HG03025 (cell line): ENCODE measurements around the gene DHX8.

Experiments
- ATAC-seq: cut with Tn5 transposase; IDR thresholded peaks from one replicate; pipeline ENCODE4 v1.9.1; 2021; ENCODE audit warnings: mild to moderate bottlenecking, moderate library complexity; ENCODE audit not compliant: unreplicated experiment, low FRiP score

The DHX8 gene

DNA sequence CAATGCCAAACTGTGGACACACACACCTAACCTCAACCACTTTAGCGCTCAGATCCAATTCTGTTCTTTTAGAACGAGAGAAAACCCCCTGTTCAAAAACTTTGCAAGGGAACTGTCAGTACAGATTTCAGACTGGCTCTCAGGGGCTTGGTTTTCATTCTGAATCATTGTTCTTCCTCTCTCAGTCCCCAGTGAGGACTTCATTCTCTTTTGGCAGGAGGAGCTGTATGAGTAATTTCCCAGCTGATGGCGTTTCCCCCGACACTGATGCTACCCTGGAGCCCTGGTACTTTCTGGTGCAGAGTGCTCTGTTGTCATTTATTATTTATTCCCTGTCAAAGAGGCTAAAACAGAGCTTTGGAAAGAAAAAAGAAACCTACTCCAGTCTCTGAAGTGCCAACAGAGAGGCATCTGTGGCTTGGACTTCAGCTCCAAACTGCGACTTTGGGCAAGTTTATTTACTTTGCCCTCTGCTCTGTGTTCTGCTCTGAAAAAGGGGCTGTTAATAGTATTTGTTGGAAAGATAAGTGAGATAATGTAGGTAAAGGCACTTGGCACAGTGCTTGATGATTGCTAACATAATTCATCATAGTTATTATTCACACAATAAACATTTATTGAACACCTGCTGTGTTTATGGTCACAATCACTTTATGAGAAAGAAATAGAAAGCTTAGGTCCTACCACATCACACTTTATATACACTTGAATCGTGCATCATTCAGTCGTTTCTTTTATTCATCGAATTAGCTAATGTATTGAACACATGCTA is 34.0 kb downstream of the DHX8 start:
- ATAC-seq = no peak

DNA sequence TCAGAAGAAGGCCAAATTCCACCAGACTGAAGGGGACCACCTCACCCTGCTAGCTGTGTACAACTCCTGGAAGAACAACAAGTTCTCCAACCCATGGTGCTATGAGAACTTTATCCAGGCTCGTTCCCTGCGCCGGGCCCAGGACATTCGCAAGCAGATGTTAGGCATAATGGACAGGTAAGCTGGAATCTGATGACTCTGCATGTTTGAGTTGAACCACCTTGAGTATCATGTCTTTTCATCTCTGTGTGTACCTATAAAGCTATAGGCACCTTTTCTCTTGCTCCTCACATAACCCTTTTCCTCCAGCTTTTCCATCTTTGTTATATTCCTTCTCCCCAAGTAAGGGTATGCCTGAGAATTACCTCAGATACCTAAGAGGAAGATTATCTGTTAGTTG is 37.6 kb downstream of the DHX8 start:
- no peak for ATAC-seq

DNA sequence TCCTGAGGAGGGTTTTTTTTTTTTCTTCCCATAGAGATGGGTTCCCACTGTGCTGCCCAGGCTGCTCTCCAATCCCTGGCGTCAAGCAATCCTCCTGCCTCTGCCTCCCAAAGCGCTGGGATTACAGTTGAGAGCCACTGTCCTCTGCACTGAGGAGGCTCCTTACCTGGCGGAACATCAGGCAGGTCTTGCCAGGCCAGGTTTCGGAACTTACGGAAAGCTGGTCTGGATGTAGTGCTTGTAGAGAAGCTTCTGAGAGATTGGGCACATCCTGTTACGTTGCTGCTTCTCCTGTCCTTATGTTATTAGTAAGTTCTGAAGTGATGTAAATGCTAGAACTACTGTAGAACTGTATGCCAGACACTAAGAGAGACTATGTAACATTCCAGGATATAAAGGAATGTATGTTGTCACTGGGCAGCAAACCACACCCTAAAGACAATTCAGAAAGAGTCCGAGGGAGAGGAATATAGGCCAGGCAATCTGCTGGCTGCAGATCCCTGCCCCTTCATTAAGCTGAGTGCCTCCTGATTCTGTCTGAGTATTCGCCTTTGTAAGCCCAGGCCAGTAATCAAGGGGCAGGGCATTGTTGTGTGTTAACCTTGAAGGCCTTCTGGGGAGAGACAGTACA is 41.3 kb downstream of the DHX8 start:
- ATAC-seq = no peak

DNA sequence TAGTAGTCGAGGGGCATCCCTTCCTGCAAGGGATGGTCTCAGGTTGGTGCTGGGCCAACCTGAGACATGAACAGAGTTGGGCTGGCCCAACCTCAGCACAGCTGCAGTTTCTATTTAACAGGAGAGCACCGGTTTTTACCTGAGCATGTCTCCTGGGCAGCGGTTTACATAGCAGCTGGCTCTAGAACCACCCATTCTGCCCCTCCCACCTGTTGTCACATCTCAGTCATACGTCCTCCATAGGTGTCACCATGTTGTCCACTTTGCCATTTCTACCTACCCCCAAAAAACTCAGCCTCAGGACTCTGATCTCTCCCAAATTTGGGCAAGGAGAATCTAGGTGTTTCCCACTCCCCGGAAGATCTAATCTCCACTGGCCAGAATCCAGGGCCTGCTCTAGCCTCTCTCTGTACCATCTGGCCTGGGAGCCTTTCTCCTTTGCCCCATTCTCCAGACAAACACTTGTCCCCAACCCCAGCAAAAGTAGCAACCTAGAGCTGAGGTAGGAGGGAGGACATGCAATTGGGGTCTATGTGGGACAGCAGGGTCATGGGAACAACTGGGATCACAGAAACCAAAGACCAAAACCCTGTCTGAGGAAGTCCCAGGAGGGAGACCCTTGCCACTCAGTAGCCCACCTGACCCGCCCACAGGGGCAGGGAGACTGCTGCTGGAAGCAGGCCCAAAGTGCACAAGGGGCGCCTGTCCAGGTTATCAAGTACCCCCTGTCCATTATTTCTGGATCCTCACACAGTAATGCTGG is 43.3 kb downstream of the DHX8 start:
- ATAC-seq = no peak

DNA sequence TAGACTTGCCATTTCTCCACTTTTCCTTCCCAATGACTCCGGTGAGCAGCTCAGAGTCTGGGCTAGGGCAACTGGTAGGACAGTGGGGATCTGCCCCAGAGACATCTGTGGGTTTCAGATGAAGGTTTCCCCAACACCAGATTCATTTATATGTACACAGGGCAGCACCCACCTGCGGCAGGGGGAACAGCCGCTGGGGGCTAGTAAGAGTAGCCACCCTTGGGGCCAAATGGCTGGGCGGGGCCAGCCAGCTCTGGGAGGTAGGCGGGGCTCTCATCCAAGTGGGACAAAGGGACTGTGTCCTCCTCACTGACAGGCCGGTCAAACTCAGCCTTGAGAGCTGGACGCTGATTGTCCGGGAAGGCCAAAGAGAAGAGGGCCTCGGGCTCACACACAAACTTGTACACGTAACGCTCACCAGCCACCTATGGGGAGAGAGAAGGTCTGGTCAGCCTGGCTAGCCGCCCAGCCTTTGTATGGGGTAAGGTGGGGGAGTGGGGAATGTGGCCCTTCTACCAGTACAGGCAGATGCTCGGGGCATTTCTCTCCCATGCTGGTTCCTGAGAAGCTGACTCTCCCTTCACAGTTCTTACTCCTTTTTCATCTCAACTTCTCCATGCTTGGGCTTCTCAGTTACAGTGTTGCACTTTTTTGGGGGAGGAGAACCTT is 44.7 kb downstream of the DHX8 start:
- no peak for ATAC-seq

DNA sequence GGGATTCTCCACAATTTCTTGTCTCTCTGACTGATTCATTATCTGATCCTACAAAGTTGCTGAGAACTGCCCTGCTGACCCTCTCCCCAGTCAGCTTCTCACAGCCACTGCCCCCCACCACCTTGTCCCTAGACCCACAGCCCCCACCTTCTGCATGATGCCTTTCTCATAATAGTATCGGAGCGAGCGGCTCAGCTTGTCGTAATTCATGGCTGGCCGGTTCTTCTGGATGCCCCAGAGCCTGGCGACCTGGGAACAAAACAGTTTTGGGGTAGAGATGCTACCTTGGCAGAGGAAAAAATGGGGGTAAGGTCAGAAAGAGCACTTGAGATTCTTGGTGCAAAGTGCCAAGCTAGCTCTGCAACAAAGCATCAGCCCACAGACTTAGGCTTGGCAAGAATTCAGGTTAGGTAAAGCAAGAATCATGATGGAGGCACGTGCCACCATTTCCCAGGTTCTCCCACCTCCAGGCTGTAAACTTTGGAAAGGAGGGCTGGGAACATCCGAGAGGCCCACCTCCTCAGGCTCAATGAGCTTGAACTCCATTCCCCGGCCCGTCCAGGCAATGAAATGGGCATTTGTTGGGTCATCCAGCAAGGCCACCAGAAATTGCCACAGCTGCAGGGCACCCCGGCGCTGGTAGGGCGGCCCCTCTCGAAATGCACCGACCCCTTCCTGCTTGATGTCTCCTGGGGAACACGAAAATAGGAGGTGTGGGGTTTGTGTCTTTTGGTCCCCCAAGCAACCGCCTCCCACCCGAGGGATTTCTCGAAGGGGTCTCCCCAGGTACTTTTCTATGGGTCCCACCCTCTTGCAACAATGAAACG is 45.4 kb downstream of the DHX8 start:
- no peak for ATAC-seq

DNA sequence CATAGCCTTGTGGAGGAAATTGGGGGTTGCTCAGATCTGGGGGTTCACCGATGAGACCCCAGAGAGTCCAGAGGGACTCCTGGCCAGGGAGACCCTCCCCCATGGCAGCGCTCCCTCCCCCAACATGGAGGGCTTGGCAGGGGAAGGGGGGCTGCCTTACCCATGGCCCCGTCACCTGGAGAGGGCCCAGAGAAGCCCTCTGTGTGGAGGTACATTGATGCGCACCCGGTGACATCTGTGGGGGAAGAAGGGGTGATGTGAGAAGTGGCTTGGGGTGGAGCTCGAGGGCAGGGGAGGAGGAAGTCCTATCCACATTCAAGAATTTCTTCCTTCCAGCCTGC is 46.1 kb downstream of the DHX8 start:
- ATAC-seq = no peak

DNA sequence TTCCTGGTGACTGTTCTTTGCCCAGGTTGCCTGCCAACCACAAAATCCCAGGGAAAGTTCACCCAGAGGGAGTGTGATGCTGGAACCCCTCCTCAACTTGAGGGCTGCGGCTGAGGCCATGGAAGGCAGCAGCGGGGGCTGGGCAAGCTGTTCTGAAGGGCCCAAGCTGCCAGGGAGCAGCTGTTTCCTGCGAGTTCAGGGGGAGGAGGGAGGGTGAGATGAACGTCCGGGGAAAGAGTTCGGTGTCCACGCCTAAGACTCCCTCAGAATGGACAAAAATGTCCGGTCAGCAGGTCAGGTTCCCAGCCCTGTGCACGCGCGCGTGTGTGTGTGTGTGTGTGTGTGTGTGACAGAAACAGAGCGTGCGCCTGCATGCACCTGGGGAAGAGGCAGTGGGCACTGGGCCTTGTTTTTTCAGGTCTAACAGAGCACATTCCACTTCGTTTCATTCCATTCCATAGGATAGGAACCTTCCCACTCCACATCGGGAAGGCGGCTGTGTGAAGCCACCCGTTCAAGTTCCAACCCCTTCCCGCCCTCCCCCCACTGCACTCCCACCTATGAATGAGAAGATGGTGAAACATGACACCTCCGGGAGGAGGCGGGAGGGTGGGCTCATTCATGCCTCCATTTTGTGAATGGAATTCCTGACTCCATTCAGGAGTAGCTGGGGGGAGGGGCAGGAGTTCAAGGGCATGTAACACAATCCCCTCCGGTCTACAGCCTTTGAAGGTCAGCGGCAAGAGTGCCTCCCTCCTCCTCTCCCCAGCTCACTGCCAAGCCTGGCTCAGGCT is 46.7 kb downstream of the DHX8 start:
- ATAC-seq = no peak

DNA sequence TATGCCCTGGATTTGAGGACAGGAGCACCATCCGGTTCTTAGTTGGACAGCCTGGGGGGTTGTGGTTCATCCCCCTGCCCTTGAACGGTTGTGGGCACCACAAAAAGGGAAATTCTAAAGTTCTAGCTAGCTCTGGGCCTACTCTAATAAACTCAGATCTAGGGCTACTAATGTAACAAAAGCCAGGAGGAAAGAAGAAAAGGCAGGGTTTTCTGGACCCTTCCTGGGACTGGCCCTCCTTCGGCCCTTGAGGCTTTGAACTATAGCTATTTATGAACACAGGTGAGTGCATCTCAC is 47.3 kb downstream of the DHX8 start:
- no peak for ATAC-seq

DNA sequence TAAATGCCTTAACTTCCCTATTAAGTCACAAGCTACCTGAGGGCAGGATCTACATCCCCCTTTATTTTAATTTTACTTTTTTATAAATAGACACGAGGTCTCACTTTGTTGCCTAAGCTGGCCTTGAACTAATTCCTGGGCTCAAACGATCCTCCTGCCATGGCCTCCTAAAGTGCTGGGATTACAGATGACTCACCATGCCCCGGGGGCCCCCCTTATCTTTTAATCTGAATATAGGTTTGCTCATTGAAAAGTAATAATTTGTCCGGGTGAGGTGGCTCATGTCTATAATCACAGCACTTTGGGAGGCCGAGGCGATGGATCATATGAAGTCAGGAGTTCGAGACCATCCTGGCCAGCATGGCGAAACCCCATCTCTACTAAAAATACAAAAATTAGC is 48.2 kb downstream of the DHX8 start:
- no peak for ATAC-seq

DNA sequence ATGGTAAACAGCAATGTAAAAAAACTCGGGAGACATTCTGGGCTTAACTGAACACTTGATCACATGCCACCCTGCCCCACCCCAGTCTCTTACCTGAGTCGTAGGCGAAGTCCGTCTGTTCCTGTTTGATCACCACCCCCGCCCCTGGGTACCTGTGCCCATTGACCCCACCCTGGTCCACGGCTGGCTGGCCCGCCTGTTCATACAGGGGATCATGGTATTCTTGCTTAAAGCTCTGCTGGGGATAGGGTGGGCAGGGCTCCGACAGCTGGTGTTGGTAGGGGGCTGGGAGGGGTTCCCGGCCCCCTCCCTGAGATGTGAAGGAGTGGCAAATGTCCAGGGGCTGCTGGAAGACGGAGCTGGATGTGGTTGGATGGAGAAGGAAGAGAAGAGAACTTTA is 48.8 kb downstream of the DHX8 start:
- no peak for ATAC-seq

DNA sequence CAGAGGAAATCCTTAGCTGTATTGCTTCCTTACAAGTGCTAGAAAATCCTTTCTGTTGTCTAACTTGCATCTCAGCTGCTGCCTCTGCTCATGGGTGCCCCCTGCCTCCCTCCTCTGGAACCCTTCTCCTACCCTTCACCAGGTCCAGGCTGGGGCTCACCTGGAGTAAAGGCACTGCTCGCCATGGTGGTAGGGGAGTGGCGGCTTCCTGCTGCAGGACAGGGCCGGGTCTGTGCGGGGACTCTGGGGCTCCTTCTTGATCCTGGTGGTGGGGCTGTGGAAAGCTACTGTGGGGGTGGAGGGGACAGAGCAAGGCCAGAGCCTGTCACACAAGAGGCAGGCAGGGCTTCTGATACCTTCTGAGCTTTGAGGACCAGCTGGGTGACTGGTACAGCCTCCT is 49.9 kb downstream of the DHX8 start:
- ATAC-seq = no peak

DNA sequence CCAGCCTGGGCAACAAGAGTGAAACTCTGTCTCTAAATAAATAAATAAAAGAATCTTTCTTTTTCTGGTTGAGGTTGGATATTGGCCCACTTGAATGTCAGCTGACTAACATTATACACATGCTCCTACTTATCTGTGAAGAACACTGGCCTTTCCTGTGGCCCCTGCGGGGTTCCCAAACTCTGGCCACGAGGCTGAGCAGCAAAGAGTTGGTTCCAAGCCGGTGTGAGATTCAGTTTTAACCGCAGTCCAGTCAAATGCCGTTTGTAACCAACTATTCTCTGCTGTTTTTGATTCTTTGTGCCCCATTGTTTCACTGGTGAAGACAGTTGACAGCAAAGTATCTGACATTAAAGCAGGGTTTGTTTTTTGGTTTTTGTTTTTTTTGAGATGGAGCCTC is 51.1 kb downstream of the DHX8 start:
- no peak for ATAC-seq

DNA sequence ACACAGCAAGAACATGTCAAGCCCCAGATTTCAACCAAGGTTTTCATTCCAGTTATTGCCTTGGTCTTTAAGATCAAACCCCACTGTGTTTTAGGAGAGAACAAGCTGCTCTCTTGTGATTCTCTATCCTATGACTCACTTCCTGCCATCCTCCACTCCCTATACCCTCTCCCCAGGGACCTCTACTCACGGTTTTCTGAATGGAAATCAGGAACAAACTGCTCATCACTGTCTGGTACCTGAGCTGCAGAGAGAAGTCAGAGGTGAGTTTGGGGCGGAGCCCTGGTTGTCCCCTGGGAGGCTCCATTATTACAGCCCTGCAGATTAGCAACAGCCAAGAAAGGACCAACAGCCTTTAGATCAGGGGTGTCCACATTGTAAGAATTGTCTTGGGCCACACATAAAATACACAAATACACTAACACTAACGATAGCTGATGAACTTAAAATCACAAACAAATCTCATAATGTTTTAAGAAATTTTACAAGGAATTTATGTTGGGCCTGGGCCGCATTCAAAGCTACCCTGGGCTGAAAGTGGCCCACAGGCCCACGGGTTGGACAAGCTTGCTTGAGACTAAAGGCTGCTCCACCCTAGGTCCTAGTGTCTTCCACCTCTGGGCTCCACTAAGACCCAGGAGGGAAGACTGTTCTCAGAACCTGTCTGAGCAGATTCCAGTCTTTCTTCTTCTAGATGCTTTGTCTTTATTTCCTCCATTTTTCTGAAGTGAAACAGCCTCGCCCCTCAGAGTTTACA is 52.6 kb downstream of the DHX8 start:
- no peak for ATAC-seq

DNA sequence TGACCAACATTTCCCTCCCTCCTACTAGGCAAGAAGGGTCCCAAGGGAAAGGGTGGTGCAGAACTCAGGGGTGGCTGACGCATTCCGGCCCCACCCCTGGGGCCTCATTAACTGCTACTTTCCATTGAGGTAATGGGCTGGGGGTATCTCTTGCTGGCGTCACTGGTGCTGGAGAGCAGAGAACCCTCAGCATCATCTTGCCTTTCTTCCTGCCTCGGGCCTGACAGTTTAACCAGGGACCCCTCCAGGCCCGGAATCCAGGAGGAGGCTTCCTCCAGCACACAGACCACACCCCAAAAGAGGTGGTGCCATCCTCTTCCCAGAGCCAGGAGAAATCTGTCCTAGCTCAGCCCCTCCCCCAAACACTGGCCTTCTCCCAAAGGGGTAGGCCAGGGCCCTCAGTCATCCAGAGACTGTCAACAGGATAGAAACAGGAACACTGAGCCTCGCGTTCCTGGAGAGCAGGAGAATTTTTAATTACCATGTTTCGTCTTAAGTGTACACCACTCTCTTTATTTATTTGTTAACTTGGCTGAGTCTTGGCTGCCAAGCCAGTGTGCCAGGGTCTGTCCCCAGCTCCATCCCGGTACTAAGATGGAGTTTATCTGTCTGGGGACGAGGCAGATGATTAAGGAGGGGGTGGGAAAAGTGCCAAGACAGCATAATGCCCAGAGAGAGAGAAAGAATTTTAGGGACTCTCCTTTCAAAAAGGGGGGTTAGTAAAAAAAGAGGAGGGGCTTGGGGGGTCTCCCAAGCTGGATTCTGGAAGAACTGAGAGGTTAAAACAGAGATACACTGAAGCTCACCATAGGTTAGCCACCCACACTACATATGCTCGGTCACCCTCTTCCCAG is 57.3 kb downstream of the DHX8 start:
- no peak for ATAC-seq

DNA sequence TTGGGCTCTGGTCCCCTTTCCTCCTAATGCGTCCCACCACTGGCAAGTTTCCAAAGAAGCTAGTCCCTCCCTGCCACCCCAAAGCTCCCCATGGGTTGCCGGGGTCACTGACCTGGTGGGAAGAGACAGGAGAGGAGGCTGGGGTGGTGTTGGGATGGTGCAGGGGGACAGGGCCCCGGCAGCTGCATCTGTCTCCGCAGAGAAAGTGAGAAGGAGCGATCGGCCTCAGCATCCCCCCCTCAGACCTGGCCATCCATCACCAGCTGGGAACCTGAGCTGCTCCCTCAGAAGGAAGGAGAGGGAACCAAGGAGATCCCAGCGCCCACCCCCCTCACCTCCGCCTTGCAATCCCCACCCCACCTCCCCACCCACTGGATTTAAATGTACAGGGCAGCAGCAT is 59.1 kb downstream of the DHX8 start:
- ATAC-seq = no peak

DNA sequence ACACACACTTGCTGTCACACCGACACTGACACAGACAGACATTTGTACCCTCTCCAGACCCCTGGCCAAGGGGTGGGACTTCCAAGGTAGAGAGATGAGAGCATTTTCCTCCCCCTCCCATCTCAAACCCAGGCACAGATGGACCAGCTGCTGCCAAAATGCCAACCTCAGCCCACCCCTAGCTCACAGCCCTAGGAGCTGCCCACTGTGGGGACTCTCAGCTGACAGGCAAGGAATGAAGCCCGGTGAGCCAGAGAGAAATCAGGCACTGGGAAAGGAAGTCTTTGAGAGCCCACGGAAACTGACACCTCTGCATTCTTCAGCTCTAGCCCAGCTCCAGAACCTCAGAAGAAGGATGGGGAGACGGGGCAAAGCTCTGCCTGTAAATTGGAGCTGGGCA is 59.5 kb downstream of the DHX8 start:
- ATAC-seq = no peak
